SK-N-SH treated with all-trans-retinoic acid at 6 μM for 48 hours (cell line): ENCODE results near the gene RAC2.

Source experiments
- ATAC-seq: fragments of 200-7000 bp; cut with Tn5 transposase; 3 replicates; pipeline ENCODE4 v1.9.1; 2020; ENCODE audit warnings: mild to moderate bottlenecking, moderate library complexity
- ARNTL ChIP-seq: fragments of 450-650 bp; formaldehyde crosslinking; IDR thresholded peaks from 2 replicates; pipeline ENCODE4 v1.5.0; 2020; ENCODE audit warnings: low read depth, mild to moderate bottlenecking, moderate library complexity, borderline replicate concordance
- BACH2 ChIP-seq: fragments of 250-450 bp; sonication (Bioruptor Pico); IDR thresholded peaks from 2 replicates; pipeline ENCODE4 v1.9.0; 2021; ENCODE audit warnings: mild to moderate bottlenecking, borderline replicate concordance
- CSDC2 ChIP-seq: fragments of 250-450 bp; sonication (Bioruptor Pico); IDR thresholded peaks from 2 replicates; pipeline ENCODE4 v1.5.0; 2020; ENCODE audit warnings: mild to moderate bottlenecking, moderate library complexity
- GLIS3 ChIP-seq: fragments of 250-450 bp; sonication (Bioruptor Pico); IDR thresholded peaks from 2 replicates; pipeline ENCODE4 v1.5.0; 2020; ENCODE audit warnings: mild to moderate bottlenecking, moderate library complexity
- ISL1 ChIP-seq: fragments of 250-450 bp; sonication (Bioruptor Pico); IDR thresholded peaks from 2 replicates; pipeline ENCODE4 v2.1.2; 2022; ENCODE audit warnings: mild to moderate bottlenecking, moderate library complexity
- OSR1 ChIP-seq: fragments of 250-450 bp; sonication (Bioruptor Pico); IDR thresholded peaks from 2 replicates; pipeline ENCODE4 v1.8.0; 2022; ENCODE audit warnings: moderate library complexity, mild to moderate bottlenecking, inconsistent platforms
- POU6F1 ChIP-seq: fragments of 250-450 bp; sonication (Bioruptor Pico); IDR thresholded peaks from 2 replicates; pipeline ENCODE4 v1.8.0; 2021; ENCODE audit warnings: low read depth, mild to moderate bottlenecking, moderate library complexity, borderline replicate concordance
- PPARA ChIP-seq: fragments of 250-450 bp; sonication (Bioruptor Pico); IDR thresholded peaks from 2 replicates; pipeline ENCODE4 v1.5.0; 2020; ENCODE audit warnings: mild to moderate bottlenecking, borderline replicate concordance
- RARB ChIP-seq: fragments of 250-450 bp; sonication (Bioruptor Pico); IDR thresholded peaks from 2 replicates; pipeline ENCODE4 v1.8.0; 2021; ENCODE audit warnings: mild to moderate bottlenecking, moderate library complexity
- SNAI2 ChIP-seq: fragments of 250-450 bp; sonication (Bioruptor Pico); IDR thresholded peaks from 2 replicates; pipeline ENCODE4 v1.5.0; 2020; ENCODE audit warnings: mild to moderate bottlenecking, moderate library complexity
- TCF4 ChIP-seq: fragments of 250-450 bp; sonication (Bioruptor Pico); IDR thresholded peaks from 2 replicates; pipeline ENCODE4 v1.8.0; 2021; ENCODE audit warnings: mild to moderate bottlenecking, moderate library complexity, borderline replicate concordance
- TOX ChIP-seq: fragments of 250-450 bp; sonication (Bioruptor Pico); IDR thresholded peaks from 2 replicates; pipeline ENCODE4 v1.8.0; 2021; ENCODE audit warnings: mild to moderate bottlenecking, moderate library complexity, borderline replicate concordance
- ZC3H10 ChIP-seq: fragments of 250-450 bp; sonication (Bioruptor Pico); IDR thresholded peaks from 2 replicates; pipeline ENCODE4 v1.5.1; 2021; ENCODE audit warnings: mild to moderate bottlenecking, moderate library complexity
- ZFP3 ChIP-seq: fragments of 250-450 bp; sonication (Bioruptor Pico); IDR thresholded peaks from 2 replicates; pipeline ENCODE4 v1.5.0; 2020; ENCODE audit warnings: mild to moderate bottlenecking, moderate library complexity
- ZFP30 ChIP-seq: fragments of 450-650 bp; formaldehyde crosslinking; IDR thresholded peaks from 2 replicates; pipeline ENCODE4 v1.5.0; 2022; ENCODE audit warnings: mild to moderate bottlenecking, moderate library complexity
- ZNF565 ChIP-seq: fragments of 450-650 bp; formaldehyde crosslinking; conservative IDR thresholded peaks from 2 replicates; pipeline ENCODE4 v1.5.0; 2020; ENCODE audit warnings: low read depth, mild to moderate bottlenecking, moderate library complexity
- ZNF70 ChIP-seq: fragments of 450-650 bp; formaldehyde crosslinking; IDR thresholded peaks from 2 replicates; pipeline ENCODE4 v1.5.0; 2020; ENCODE audit warnings: mild to moderate bottlenecking, moderate library complexity
- ZNF8 ChIP-seq: fragments of 450-650 bp; formaldehyde crosslinking; IDR thresholded peaks from 2 replicates; pipeline ENCODE4 v1.5.0; 2020; ENCODE audit warnings: mild to moderate bottlenecking, moderate library complexity
- TF ChIP-seq, protein P1 (sequence below): fragments of 250-450 bp; sonication (Bioruptor Pico); IDR thresholded peaks from 2 replicates; pipeline ENCODE4 v1.5.0; 2020; ENCODE audit warnings: mild to moderate bottlenecking, moderate library complexity
- TF ChIP-seq, protein P2 (sequence below): fragments of 250-450 bp; sonication (Bioruptor Pico); IDR thresholded peaks from 2 replicates; pipeline ENCODE4 v1.5.1; 2021; ENCODE audit warnings: mild to moderate bottlenecking, moderate library complexity
- TF ChIP-seq, protein P3 (sequence below): fragments of 250-450 bp; sonication (Bioruptor Pico); IDR thresholded peaks from 2 replicates; pipeline ENCODE4 v1.8.0; 2020; ENCODE audit warnings: mild to moderate bottlenecking, moderate library complexity, borderline replicate concordance

The RAC2 gene

GRCh38 chr22:37274380-37274862 is 30.4 kb upstream of the RAC2 start:
- no peak for ATAC-seq
- TF ChIP-seq SNAI2 (CRISPR knock-in tag) (no peak), ZNF565 (CRISPR knock-in tag) (no peak), CSDC2 (CRISPR knock-in tag) (no peak), TCF4 (CRISPR knock-in tag) (no peak), OSR1 (no peak), ZNF8 (CRISPR knock-in tag) (no peak), PPARA (no peak)
- TF ChIP-seq, protein P1, sequence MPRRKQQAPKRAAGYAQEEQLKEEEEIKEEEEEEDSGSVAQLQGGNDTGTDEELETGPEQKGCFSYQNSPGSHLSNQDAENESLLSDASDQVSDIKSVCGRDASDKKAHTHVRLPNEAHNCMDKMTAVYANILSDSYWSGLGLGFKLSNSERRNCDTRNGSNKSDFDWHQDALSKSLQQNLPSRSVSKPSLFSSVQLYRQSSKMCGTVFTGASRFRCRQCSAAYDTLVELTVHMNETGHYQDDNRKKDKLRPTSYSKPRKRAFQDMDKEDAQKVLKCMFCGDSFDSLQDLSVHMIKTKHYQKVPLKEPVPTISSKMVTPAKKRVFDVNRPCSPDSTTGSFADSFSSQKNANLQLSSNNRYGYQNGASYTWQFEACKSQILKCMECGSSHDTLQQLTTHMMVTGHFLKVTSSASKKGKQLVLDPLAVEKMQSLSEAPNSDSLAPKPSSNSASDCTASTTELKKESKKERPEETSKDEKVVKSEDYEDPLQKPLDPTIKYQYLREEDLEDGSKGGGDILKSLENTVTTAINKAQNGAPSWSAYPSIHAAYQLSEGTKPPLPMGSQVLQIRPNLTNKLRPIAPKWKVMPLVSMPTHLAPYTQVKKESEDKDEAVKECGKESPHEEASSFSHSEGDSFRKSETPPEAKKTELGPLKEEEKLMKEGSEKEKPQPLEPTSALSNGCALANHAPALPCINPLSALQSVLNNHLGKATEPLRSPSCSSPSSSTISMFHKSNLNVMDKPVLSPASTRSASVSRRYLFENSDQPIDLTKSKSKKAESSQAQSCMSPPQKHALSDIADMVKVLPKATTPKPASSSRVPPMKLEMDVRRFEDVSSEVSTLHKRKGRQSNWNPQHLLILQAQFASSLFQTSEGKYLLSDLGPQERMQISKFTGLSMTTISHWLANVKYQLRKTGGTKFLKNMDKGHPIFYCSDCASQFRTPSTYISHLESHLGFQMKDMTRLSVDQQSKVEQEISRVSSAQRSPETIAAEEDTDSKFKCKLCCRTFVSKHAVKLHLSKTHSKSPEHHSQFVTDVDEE (CRISPR knock-in tag): no peak

- TF ChIP-seq BACH2 (CRISPR knock-in tag) (no peak), CSDC2 (CRISPR knock-in tag) (no peak), GLIS3 (CRISPR knock-in tag) (no peak), ZNF8 (CRISPR knock-in tag) (no peak), RARB (CRISPR knock-in tag) (no peak), POU6F1 (no peak), ZC3H10 (CRISPR knock-in tag) (no peak), TCF4 (CRISPR knock-in tag) (no peak), ARNTL (no peak), ZFP3 (CRISPR knock-in tag) (no peak), PPARA (no peak), ZFP30 (CRISPR knock-in tag) (no peak), ZNF70 (CRISPR knock-in tag) (no peak), ZNF565 (CRISPR knock-in tag) (no peak), ISL1 (CRISPR knock-in tag) (no peak), OSR1 (no peak), TOX (CRISPR knock-in tag) (no peak)
- TF ChIP-seq, protein P2, sequence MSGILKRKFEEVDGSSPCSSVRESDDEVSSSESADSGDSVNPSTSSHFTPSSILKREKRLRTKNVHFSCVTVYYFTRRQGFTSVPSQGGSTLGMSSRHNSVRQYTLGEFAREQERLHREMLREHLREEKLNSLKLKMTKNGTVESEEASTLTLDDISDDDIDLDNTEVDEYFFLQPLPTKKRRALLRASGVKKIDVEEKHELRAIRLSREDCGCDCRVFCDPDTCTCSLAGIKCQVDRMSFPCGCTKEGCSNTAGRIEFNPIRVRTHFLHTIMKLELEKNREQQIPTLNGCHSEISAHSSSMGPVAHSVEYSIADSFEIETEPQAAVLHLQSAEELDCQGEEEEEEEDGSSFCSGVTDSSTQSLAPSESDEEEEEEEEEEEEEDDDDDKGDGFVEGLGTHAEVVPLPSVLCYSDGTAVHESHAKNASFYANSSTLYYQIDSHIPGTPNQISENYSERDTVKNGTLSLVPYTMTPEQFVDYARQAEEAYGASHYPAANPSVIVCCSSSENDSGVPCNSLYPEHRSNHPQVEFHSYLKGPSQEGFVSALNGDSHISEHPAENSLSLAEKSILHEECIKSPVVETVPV: no peak
- TF ChIP-seq, protein P1 (CRISPR knock-in tag): no peak
- TF ChIP-seq, protein P3, sequence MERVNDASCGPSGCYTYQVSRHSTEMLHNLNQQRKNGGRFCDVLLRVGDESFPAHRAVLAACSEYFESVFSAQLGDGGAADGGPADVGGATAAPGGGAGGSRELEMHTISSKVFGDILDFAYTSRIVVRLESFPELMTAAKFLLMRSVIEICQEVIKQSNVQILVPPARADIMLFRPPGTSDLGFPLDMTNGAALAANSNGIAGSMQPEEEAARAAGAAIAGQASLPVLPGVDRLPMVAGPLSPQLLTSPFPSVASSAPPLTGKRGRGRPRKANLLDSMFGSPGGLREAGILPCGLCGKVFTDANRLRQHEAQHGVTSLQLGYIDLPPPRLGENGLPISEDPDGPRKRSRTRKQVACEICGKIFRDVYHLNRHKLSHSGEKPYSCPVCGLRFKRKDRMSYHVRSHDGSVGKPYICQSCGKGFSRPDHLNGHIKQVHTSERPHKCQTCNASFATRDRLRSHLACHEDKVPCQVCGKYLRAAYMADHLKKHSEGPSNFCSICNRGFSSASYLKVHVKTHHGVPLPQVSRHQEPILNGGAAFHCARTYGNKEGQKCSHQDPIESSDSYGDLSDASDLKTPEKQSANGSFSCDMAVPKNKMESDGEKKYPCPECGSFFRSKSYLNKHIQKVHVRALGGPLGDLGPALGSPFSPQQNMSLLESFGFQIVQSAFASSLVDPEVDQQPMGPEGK: no peak
- no peak for ATAC-seq
Observed at GRCh38 chr22:37273846-37274225, 29.8 kb upstream of the RAC2 start.
